ENCODE measurements around the gene DCAF5.

Gene DCAF5

GRCh38 chr14:69044296-69044695 lies 108.6 kb downstream of the DCAF5 start:
- TF ChIP-seq EZH2phosphoT487 (IDR thresholded peaks at IDR 0.05; ENCODE audit: low read depth): no peak
- TF ChIP-seq, protein P1, sequence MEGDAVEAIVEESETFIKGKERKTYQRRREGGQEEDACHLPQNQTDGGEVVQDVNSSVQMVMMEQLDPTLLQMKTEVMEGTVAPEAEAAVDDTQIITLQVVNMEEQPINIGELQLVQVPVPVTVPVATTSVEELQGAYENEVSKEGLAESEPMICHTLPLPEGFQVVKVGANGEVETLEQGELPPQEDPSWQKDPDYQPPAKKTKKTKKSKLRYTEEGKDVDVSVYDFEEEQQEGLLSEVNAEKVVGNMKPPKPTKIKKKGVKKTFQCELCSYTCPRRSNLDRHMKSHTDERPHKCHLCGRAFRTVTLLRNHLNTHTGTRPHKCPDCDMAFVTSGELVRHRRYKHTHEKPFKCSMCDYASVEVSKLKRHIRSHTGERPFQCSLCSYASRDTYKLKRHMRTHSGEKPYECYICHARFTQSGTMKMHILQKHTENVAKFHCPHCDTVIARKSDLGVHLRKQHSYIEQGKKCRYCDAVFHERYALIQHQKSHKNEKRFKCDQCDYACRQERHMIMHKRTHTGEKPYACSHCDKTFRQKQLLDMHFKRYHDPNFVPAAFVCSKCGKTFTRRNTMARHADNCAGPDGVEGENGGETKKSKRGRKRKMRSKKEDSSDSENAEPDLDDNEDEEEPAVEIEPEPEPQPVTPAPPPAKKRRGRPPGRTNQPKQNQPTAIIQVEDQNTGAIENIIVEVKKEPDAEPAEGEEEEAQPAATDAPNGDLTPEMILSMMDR (IDR thresholded peaks at IDR 0.05; ENCODE audit: low read depth, low read length): no peak
- Histone ChIP-seq H3K4me3 (ENCODE audit: low read length) (no peak overlapping the region), H3K9ac (ENCODE audit: low read length) (no peak overlapping the region), H3K4me1 (ENCODE audit: low read length) (peaks cover 2% of the 10 kb centered on the region; the same call in 1 of the 2 replicates), H3K79me2 (ENCODE audit: low read length) (no peaks in the 10 kb centered on the region), H4K20me1 (ENCODE audit: insufficient read depth, low read length) (no peaks in the 10 kb centered on the region), H3K27ac (ENCODE audit: low read length) (no peak overlapping the region), H2AFZ (ENCODE audit: low read depth, low read length) (no peak overlapping the region), H3K36me3 (replicated peaks; ENCODE audit: low read depth, low read length) (no peaks in the 10 kb centered on the region), H3K4me2 (ENCODE audit: low read length) (no peak overlapping the region), H3K27me3 (ENCODE audit: low read depth, low read length) (peaks cover 31% of the 10 kb centered on the region), H3K9me3 (ENCODE audit: insufficient read depth, low read length) (no peaks in the 10 kb centered on the region)

- H3K79me2 ChIP-seq (ENCODE audit: low read length): no peaks in the 10 kb centered on the region
- H3K27ac ChIP-seq (ENCODE audit: low read length): no peak overlapping the region
- H3K9me3 ChIP-seq (ENCODE audit: insufficient read depth, low read length): no peaks in the 10 kb centered on the region
- TF ChIP-seq, protein P1 (IDR thresholded peaks at IDR 0.05; ENCODE audit: low read depth, low read length): no peak
- TF ChIP-seq EZH2phosphoT487 (IDR thresholded peaks at IDR 0.05; ENCODE audit: low read depth): no peak
- peaks cover 36% of the 10 kb centered on the region for H3K27me3 ChIP-seq (ENCODE audit: low read depth, low read length)
- no peaks in the 10 kb centered on the region for H3K36me3 ChIP-seq (replicated peaks; ENCODE audit: low read depth, low read length)
- no peak overlapping the region for H3K4me2 ChIP-seq (ENCODE audit: low read length)
- H3K4me3 ChIP-seq (ENCODE audit: low read length): no peak overlapping the region
- H2AFZ ChIP-seq (ENCODE audit: low read depth, low read length): no peak overlapping the region
- H3K4me1 ChIP-seq (ENCODE audit: low read length): peaks cover 2% of the 10 kb centered on the region; the same call in 1 of the 2 replicates
- no peaks in the 10 kb centered on the region for H4K20me1 ChIP-seq (ENCODE audit: insufficient read depth, low read length)
- H3K9ac ChIP-seq (ENCODE audit: low read length): no peak overlapping the region
Measured at GRCh38 chr14:69043596-69044260, 109.2 kb downstream of the DCAF5 start.

GRCh38 chr14:69042787-69043444 lies 110.0 kb downstream of the DCAF5 start:
- Histone ChIP-seq H3K27ac (ENCODE audit: low read length) (no peak overlapping the region), H3K9ac (ENCODE audit: low read length) (no peak overlapping the region), H3K27me3 (ENCODE audit: low read depth, low read length) (peaks cover 37% of the 10 kb centered on the region), H3K9me3 (ENCODE audit: insufficient read depth, low read length) (no peaks in the 10 kb centered on the region), H3K4me2 (ENCODE audit: low read length) (no peak overlapping the region), H3K4me1 (ENCODE audit: low read length) (peaks cover 2% of the 10 kb centered on the region; the same call in 1 of the 2 replicates), H4K20me1 (ENCODE audit: insufficient read depth, low read length) (no peaks in the 10 kb centered on the region), H2AFZ (ENCODE audit: low read depth, low read length) (no peak overlapping the region), H3K36me3 (replicated peaks; ENCODE audit: low read depth, low read length) (no peaks in the 10 kb centered on the region), H3K79me2 (ENCODE audit: low read length) (no peaks in the 10 kb centered on the region), H3K4me3 (ENCODE audit: low read length) (no peak overlapping the region)
- TF ChIP-seq EZH2phosphoT487 (IDR thresholded peaks at IDR 0.05; ENCODE audit: low read depth): no peak
- TF ChIP-seq, protein P1 (IDR thresholded peaks at IDR 0.05; ENCODE audit: low read depth, low read length): no peak

DNA sequence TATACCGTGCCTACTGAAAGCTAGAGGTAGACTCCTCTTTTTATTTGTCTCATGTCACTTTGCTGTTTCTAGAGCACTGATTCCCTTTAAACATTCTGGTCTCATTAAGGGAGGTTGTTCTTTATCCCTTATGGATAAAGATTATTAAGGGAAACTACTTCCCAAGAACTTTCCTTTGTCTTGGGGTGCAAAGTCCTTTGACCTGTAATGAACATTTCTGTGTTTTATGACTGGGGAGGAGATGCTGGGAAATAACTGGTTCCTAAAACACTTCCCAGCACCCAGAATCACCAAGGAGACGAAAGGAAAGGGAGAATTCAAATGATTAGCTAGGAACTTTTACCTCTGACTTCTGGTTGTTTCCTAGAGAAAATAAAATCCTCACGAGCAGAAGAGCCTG lies 110.6 kb downstream of the DCAF5 start:
- Histone ChIP-seq H3K27me3 (ENCODE audit: low read depth, low read length) (peaks cover 37% of the 10 kb centered on the region), H3K9me3 (ENCODE audit: insufficient read depth, low read length) (no peaks in the 10 kb centered on the region), H3K9ac (ENCODE audit: low read length) (no peak overlapping the region), H3K4me2 (ENCODE audit: low read length) (no peak overlapping the region), H3K36me3 (replicated peaks; ENCODE audit: low read depth, low read length) (no peaks in the 10 kb centered on the region), H3K4me3 (ENCODE audit: low read length) (no peak overlapping the region), H3K27ac (ENCODE audit: low read length) (no peak overlapping the region), H3K4me1 (ENCODE audit: low read length) (peaks cover 2% of the 10 kb centered on the region; the same call in 1 of the 2 replicates), H3K79me2 (ENCODE audit: low read length) (no peaks in the 10 kb centered on the region), H4K20me1 (ENCODE audit: insufficient read depth, low read length) (no peaks in the 10 kb centered on the region), H2AFZ (ENCODE audit: low read depth, low read length) (no peak overlapping the region)
- TF ChIP-seq, protein P1 (IDR thresholded peaks at IDR 0.05; ENCODE audit: low read depth, low read length): no peak
- TF ChIP-seq EZH2phosphoT487 (IDR thresholded peaks at IDR 0.05; ENCODE audit: low read depth): no peak
